Loucy (cell line): ENCODE results near the gene AGAP1.

Experiments used
- H2AFZ ChIP-seq: fragments of 200-600 bp; sonication (generic); 2 replicates; pipeline ENCODE4 v1.6.0; 2016; ENCODE audit warnings: antibody characterized with exemption, mild to moderate bottlenecking, low read length, moderate library complexity
- H3F3A ChIP-seq: fragments of 200-600 bp; 2 replicates; pipeline ENCODE4 v1.6.0; 2016; ENCODE audit warnings: antibody characterized with exemption, low read depth, mild to moderate bottlenecking
- H3K27me3 ChIP-seq: fragments of 200-600 bp; sonication (generic); 2 replicates; pipeline ENCODE4 v1.6.1; 2014; ENCODE audit warnings: low read length, mild to moderate bottlenecking; ENCODE audit not compliant: insufficient read depth, poor library complexity, severe bottlenecking
- H3K36me3 ChIP-seq: fragments of 200-600 bp; sonication (generic); 2 replicates; pipeline ENCODE4 v1.6.1; 2016; ENCODE audit warnings: low read length; ENCODE audit not compliant: insufficient read depth
- H3K4me1 ChIP-seq: fragments of 200-600 bp; sonication (generic); 2 replicates; pipeline ENCODE4 v1.5.1; 2014; ENCODE audit warnings: low read length, mild to moderate bottlenecking; ENCODE audit not compliant: insufficient read depth, poor library complexity, severe bottlenecking
- H3K4me2 ChIP-seq: fragments of 200-600 bp; sonication (generic); 2 replicates; pipeline ENCODE4 v1.6.0; 2014; ENCODE audit warnings: antibody characterized with exemption, low read length, low read depth, mild to moderate bottlenecking; ENCODE audit not compliant: poor library complexity, severe bottlenecking
- H3K4me3 ChIP-seq: fragments of 200-600 bp; sonication (generic); 2 replicates; pipeline ENCODE4 v1.5.1; 2014; ENCODE audit warnings: low read length, mild to moderate bottlenecking, mixed read lengths; ENCODE audit not compliant: poor library complexity, severe bottlenecking
- H3K79me2 ChIP-seq: fragments of 200-600 bp; sonication (generic); 2 replicates; pipeline ENCODE4 v1.6.1; 2014; ENCODE audit warnings: low read length; ENCODE audit not compliant: insufficient read depth
- H3K9ac ChIP-seq: fragments of 200-600 bp; sonication (generic); 2 replicates; pipeline ENCODE4 v1.6.0; 2014; ENCODE audit warnings: mild to moderate bottlenecking, low read depth, low read length, moderate library complexity; ENCODE audit not compliant: poor library complexity, severe bottlenecking
- H3K9me2 ChIP-seq: fragments of 200-600 bp; sonication (generic); replicated peaks from 2 replicates; pipeline ENCODE4 v1.6.1; 2016; ENCODE audit warnings: low read depth, low read length, mixed read lengths
- H3K9me3 ChIP-seq: fragments of 200-600 bp; sonication (generic); 2 replicates; pipeline ENCODE4 v1.6.1; 2014; ENCODE audit warnings: mild to moderate bottlenecking, antibody characterized with exemption, low read length, low read depth; ENCODE audit not compliant: insufficient read depth
- H4K20me1 ChIP-seq: fragments of 200-600 bp; sonication (generic); 2 replicates; pipeline ENCODE4 v1.6.0; 2014; ENCODE audit warnings: antibody characterized with exemption, low read length, mild to moderate bottlenecking; ENCODE audit not compliant: insufficient read depth, poor library complexity, severe bottlenecking
- CTCF ChIP-seq: fragments of 200-600 bp; sonication (generic); conservative IDR thresholded peaks from 2 replicates; pipeline ENCODE4 v1.5.1; 2014; ENCODE audit warnings: mild to moderate bottlenecking, antibody characterized with exemption, low read length
- EZH2phosphoT487 ChIP-seq: fragments of 200-600 bp; IDR thresholded peaks from 2 replicates; pipeline ENCODE4 v1.6.1; 2018; ENCODE audit warnings: antibody characterized with exemption, mild to moderate bottlenecking, moderate library complexity, borderline replicate concordance

AGAP1 gene

GRCh38 chr2:235597081-235597615, 103.3 kb downstream of the AGAP1 start:
- no peaks in the 10 kb centered on the region for H3K27me3 ChIP-seq
- H4K20me1 ChIP-seq = no peaks in the 10 kb centered on the region
- H3K4me2 ChIP-seq = no peak overlapping the region
- H3K4me3 ChIP-seq = no peak overlapping the region
- no peak overlapping the region for H3K9ac ChIP-seq
- H3F3A ChIP-seq = no peaks in the 10 kb centered on the region
- H3K9me3 ChIP-seq = no peaks in the 10 kb centered on the region
- no peaks in the 10 kb centered on the region for H3K79me2 ChIP-seq
- no peaks in the 10 kb centered on the region for H3K36me3 ChIP-seq
- H3K9me2 ChIP-seq = no peaks in the 10 kb centered on the region
- no peak overlapping the region for H2AFZ ChIP-seq
- H3K4me1 ChIP-seq = no peaks in the 10 kb centered on the region
- no peak for TF ChIP-seq CTCF
- TF ChIP-seq EZH2phosphoT487 = no peak

- Histone ChIP-seq H4K20me1 (no peaks in the 10 kb centered on the region), H3F3A (no peaks in the 10 kb centered on the region), H2AFZ (no peak overlapping the region), H3K4me1 (no peaks in the 10 kb centered on the region), H3K9me3 (no peaks in the 10 kb centered on the region), H3K79me2 (no peaks in the 10 kb centered on the region), H3K9ac (no peak overlapping the region), H3K36me3 (no peaks in the 10 kb centered on the region), H3K4me3 (no peak overlapping the region), H3K27me3 (no peaks in the 10 kb centered on the region), H3K4me2 (no peak overlapping the region), H3K9me2 (no peaks in the 10 kb centered on the region)
- TF ChIP-seq CTCF (no peak), EZH2phosphoT487 (no peak)
These were observed 104.2 kb downstream of the AGAP1 start for GRCh38 chr2:235598026-235598425.

- H3K4me2 ChIP-seq = no peak overlapping the region
- no peaks in the 10 kb centered on the region for H3K36me3 ChIP-seq
- no peaks in the 10 kb centered on the region for H3K9me3 ChIP-seq
- H3K27me3 ChIP-seq = no peaks in the 10 kb centered on the region
- no peak overlapping the region for H3K9ac ChIP-seq
- H2AFZ ChIP-seq = no peak overlapping the region
- no peaks in the 10 kb centered on the region for H4K20me1 ChIP-seq
- H3K79me2 ChIP-seq = no peaks in the 10 kb centered on the region
- no peaks in the 10 kb centered on the region for H3F3A ChIP-seq
- no peaks in the 10 kb centered on the region for H3K4me1 ChIP-seq
- no peak for TF ChIP-seq EZH2phosphoT487
- TF ChIP-seq CTCF = no peak
- H3K4me3 ChIP-seq = no peak overlapping the region
- H3K9me2 ChIP-seq = no peaks in the 10 kb centered on the region
These were observed 105.0 kb downstream of the AGAP1 start for GRCh38 chr2:235598532-235599531.
